PFSK-1 (cell line): ENCODE data around the gene RNF208.

Experiments used
- FOXP2 ChIP-seq: optimal IDR thresholded peaks from 2 replicates; pipeline ENCODE3; 2011; ENCODE audit warnings: borderline replicate concordance, control low read depth, inconsistent platforms; ENCODE audit not compliant: insufficient read depth; ENCODE audit errors: extremely low read length, extremely low read depth
- POLR2AphosphoS5 ChIP-seq: IDR thresholded peaks from 2 replicates; pipeline ENCODE4 v1.6.1; 2012; ENCODE audit warnings: low read depth, mild to moderate bottlenecking, control low read depth, low read length, moderate library complexity
- SIN3A ChIP-seq: IDR thresholded peaks from 2 replicates; pipeline ENCODE4 v1.6.1; 2012; ENCODE audit warnings: mild to moderate bottlenecking, low read length, moderate library complexity, borderline replicate concordance; ENCODE audit not compliant: insufficient read depth
- TAF1 ChIP-seq: IDR thresholded peaks from 2 replicates; pipeline ENCODE4 v1.6.1; 2012; ENCODE audit warnings: low read length, control low read depth, borderline replicate concordance; ENCODE audit not compliant: insufficient read depth
- TF ChIP-seq, protein P1 (sequence below), 2 experiments: IDR thresholded peaks; 2 replicates each; pipeline versions ENCODE4 v1.6.1 to v1.8.0; 2011 to 2012; ENCODE audit warnings: low read depth in 2 of 2, low read length in 2 of 2, control low read depth in 1 of 2, inconsistent platforms in 1 of 2, mild to moderate bottlenecking in 1 of 2, moderate library complexity in 1 of 2; ENCODE audit not compliant: insufficient read depth in 1 of 2

The RNF208 gene

DNA sequence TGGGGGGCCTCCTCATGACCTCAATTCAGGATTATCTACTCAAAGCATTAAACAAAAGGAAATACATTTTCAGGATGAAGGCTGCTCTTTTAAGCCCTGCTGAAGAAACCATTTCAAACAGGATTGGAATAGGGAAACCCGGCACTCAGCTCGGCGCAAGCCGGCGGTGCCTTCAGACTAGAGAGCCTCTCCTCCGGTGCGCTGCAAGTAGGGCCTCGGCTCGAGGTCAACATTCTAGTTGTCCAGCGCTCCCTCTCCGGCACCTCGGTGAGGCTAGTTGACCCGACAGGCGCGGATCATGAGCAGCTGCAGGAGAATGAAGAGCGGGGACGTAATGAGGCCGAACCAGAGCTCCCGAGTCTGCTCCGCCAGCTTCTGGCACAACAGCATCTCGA, 17.3 kb downstream of the RNF208 start:
- TF ChIP-seq FOXP2 (no peak), TAF1 (no peak), POLR2AphosphoS5 (no peak)

DNA sequence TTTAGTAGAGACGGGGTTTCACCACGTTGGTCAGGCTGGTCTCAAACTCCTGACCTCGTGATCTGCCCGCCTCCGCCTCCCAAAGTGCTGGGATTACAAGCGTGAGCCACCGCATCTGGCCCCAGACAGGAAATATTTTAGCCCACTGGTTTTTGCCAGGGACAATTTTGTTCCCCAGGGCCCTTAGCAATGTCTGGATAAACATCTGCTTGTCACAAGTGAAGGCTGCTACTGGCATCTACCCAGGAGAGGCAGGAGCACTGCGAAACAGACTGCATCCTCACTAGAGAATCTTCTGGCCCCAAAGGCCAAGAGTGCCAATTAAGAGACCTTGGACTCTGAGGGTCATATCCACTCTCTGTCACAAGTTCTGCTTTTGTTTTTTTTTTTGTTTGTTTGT, 19.1 kb downstream of the RNF208 start:
- no peak for TF ChIP-seq POLR2AphosphoS5
- TF ChIP-seq SIN3A, result no peak
- TF ChIP-seq, protein P1, sequence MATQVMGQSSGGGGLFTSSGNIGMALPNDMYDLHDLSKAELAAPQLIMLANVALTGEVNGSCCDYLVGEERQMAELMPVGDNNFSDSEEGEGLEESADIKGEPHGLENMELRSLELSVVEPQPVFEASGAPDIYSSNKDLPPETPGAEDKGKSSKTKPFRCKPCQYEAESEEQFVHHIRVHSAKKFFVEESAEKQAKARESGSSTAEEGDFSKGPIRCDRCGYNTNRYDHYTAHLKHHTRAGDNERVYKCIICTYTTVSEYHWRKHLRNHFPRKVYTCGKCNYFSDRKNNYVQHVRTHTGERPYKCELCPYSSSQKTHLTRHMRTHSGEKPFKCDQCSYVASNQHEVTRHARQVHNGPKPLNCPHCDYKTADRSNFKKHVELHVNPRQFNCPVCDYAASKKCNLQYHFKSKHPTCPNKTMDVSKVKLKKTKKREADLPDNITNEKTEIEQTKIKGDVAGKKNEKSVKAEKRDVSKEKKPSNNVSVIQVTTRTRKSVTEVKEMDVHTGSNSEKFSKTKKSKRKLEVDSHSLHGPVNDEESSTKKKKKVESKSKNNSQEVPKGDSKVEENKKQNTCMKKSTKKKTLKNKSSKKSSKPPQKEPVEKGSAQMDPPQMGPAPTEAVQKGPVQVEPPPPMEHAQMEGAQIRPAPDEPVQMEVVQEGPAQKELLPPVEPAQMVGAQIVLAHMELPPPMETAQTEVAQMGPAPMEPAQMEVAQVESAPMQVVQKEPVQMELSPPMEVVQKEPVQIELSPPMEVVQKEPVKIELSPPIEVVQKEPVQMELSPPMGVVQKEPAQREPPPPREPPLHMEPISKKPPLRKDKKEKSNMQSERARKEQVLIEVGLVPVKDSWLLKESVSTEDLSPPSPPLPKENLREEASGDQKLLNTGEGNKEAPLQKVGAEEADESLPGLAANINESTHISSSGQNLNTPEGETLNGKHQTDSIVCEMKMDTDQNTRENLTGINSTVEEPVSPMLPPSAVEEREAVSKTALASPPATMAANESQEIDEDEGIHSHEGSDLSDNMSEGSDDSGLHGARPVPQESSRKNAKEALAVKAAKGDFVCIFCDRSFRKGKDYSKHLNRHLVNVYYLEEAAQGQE (IDR thresholded peaks at IDR 0.05; ENCODE audit: insufficient read depth in 1 of 2, low read depth in 2 of 2, low read length in 2 of 2), result no peak
- no peak for TF ChIP-seq TAF1
- no peak for TF ChIP-seq FOXP2

DNA sequence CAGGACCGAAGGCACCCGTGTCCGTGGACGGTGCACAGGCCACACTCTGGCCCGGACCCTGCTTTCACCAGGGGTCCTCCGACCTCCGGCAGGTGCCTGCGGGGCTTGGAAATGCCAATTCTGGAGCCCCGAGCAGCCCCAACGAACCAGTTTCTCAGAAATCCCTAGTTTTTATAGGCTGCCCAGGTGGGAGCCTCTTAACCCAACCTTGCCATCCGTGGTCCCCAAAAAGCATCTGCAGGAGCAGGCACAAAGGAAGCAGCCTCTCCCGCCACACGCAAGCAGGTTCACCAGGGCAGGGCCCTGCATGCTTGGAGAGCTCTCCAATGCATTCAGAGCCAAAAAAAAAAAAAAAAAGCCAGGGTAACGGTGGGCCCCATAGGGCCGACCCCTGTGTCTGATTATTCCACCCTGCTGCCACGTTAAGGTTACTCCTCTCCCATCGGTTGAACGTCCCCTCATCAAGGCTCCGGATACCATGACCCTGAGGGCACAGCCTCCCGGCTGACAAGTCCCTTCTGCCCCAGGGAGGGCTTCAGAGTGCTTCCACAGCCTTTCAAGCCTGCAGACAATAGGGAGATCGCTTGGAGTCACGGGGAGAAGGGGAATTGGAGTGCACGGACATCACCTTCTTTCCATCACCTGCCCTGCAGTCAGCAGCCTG, 20.7 kb downstream of the RNF208 start:
- TF ChIP-seq POLR2AphosphoS5 (no peak), TAF1 (no peak), SIN3A (no peak), FOXP2 (no peak)
- TF ChIP-seq, protein P1 (IDR thresholded peaks at IDR 0.05; ENCODE audit: insufficient read depth in 1 of 2, low read depth in 2 of 2, low read length in 2 of 2), result no peak

DNA sequence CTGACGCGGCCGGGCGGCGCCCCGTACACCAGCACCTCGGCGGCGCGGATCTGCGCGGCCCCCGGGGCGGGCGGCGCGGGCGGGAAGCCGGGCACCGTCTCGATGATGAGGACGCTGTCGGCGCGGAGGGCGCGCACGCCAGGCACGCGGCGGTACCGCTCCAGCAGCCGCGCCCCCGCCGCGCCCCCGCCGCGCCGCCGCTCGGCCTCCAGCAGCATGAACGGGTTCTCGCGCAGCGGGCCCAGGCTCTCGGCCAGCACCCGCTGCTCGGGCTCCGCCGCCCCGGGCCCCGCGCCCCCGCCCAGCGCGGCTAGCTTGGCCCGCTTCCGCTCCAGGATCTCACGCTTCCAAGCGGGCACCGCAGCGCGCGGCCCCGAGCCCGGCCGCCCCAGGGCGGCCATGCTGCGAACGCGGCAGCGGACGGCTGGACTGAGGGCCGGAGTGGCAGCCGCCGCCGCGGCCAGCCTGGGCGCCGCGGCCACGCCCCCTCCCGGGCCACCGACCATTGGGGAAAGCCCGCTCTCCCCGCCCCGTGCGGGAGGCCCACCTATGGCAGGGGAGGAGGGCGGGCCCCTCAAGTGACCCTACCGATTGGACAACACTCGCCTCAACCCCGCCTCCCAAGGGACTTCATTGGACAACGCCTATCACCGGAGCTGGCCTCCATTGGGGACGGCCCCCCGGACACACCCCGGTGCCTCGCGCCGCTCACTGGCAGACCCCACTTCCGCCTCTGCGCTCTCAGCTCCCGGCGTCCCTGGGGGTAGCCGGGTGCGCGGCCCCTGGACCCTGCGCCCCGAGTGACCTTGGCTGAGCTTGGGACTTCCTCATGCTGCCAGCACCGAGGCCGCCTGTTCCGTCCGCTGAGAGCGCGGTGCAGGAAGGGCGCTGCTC, 21.5 kb downstream of the RNF208 start, which contains the start of gene TPRN:
TSS of gene TPRN (minus strand) at position 431 of the 894 bp plus-strand sequence. CDS start at position 401, 30 bp downstream.
- no peak for TF ChIP-seq SIN3A
- TF ChIP-seq TAF1, result peak; percentile 98
- TF ChIP-seq, protein P1 (IDR thresholded peaks at IDR 0.05; ENCODE audit: insufficient read depth in 1 of 2, low read depth in 2 of 2, low read length in 2 of 2), result 0 out of 4 replicates have a peak, but pooled peaks have one; percentile 14 to 63
- peak; percentile 86 for TF ChIP-seq POLR2AphosphoS5
- TF ChIP-seq FOXP2, result no peak

DNA sequence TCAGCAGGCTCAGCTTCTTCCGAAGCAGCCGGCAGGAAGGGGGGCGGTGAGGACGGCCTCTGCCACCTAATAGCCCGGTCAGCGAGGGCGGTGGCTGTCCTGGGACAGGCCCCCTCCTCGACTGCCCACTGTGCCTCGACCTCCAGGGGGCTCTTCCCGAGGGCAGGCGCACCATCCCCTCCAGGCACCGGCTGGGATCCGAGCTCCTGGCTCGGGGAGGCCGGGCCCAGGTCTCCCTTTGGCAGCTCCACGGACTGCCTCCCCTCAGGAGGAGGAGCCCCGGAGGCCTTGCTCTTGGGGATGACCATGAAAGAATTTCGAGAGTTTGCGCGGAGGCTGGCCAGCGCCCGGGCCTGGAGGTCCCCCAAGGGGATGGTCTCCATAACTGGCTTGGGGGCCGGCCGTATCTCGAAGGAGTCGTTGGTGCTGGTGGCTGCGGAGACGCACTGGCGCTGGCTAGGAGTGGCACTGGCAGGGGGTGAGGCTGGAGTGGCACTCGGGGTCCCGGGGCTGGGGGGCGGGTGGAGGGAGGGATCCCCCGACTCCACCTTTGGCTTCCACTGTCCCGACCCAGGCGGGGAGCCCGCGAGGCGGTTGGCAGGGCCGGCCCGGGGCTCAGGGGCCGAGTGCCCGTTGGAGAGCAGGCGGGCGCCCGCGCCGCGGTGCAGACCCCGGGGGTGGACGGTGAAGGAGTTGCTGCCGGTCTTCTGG, 22.5 kb downstream of the RNF208 start:
- TF ChIP-seq, protein P1 (IDR thresholded peaks at IDR 0.05; ENCODE audit: insufficient read depth in 1 of 2, low read depth in 2 of 2, low read length in 2 of 2), result no peak
- TF ChIP-seq SIN3A, result no peak
- TF ChIP-seq POLR2AphosphoS5, result no peak
- TF ChIP-seq TAF1, result no peak
- no peak for TF ChIP-seq FOXP2
